HEK293T (cell line): Measurements from ENCODE around the gene KLC1.

ENCODE experiments used
- FOXM1 ChIP-seq: fragments of 450-650 bp; IDR thresholded peaks from 2 replicates; pipeline ENCODE4 v1.6.1; 2017; ENCODE audit warnings: mild to moderate bottlenecking, borderline replicate concordance
- HDGF ChIP-seq: fragments of 450-650 bp; IDR thresholded peaks from 2 replicates; pipeline ENCODE4 v1.6.1; 2017; ENCODE audit warnings: antibody characterized with exemption, borderline replicate concordance
- SUZ12 ChIP-seq: fragments of 450-650 bp; IDR thresholded peaks from 2 replicates; pipeline ENCODE4 v1.6.1; 2016; ENCODE audit warnings: mild to moderate bottlenecking
- ZNF384 ChIP-seq: fragments of 450-650 bp; IDR thresholded peaks from 2 replicates; pipeline ENCODE4 v1.6.1; 2016

- no peak for TF ChIP-seq ZNF384
- no peak for TF ChIP-seq SUZ12
- no peak for TF ChIP-seq HDGF
- TF ChIP-seq FOXM1: no peak
These were observed 84.5 kb downstream of the KLC1 start for GRCh38 chr14:103713304-103714062.
